ENCODE data around the gene TLR5.

- TF ChIP-seq CTCF (conservative IDR thresholded peaks at IDR 0.05) = no peak
- no peak for TF ChIP-seq EZH2 (IDR thresholded peaks at IDR 0.05; ENCODE audit: low read depth)
These were observed 32.1 kb downstream of the TLR5 start for GRCh38 chr1:223110952-223111351.
